Hematopoietic multipotent progenitor cell treated with erythropoietin and hydrocortisone succinate and interleukin-3 and kit ligand, for 4 days (in vitro differentiated cells): Measurements from ENCODE around the gene UBE2H.

Experiments used
- DNase-seq: peaks from one replicate; pipeline ENCODE4 v3.0.0-alpha.2; 2015

Gene UBE2H

DNA sequence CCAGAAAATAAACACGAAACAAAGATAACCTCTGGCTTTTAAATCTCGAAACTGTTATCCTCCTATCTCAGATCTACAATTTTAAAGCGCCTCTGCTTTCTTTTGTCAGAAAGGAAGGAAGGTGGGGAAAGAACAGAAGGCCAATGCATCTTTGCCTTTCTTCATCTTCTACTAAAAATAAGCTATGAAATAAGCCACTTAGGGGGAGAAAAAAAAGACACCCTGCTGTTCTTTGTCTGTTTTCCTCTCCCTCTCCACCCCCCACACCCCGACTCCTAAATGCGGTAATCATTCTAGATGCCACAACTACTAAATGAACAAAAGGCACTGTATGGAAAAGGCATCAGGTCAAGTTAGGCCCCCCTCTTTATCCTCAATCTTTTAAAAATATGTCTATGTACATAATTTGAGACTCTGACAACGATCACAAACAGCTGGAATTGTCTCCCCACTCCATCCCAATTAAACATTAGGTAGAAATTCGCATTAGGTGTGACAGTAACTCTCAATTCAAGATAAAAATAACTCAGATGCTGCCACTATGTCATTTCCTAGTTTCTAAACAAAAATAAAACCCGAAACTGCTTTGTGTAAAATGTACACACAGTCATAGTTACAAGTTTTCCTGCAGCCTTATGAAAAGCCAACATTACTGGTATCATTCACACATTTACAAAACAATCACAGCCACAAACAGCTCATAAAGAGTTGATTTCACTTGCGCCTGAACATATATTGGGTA, 2.4 kb downstream of the UBE2H start:
- no peak for DNase-seq

DNA sequence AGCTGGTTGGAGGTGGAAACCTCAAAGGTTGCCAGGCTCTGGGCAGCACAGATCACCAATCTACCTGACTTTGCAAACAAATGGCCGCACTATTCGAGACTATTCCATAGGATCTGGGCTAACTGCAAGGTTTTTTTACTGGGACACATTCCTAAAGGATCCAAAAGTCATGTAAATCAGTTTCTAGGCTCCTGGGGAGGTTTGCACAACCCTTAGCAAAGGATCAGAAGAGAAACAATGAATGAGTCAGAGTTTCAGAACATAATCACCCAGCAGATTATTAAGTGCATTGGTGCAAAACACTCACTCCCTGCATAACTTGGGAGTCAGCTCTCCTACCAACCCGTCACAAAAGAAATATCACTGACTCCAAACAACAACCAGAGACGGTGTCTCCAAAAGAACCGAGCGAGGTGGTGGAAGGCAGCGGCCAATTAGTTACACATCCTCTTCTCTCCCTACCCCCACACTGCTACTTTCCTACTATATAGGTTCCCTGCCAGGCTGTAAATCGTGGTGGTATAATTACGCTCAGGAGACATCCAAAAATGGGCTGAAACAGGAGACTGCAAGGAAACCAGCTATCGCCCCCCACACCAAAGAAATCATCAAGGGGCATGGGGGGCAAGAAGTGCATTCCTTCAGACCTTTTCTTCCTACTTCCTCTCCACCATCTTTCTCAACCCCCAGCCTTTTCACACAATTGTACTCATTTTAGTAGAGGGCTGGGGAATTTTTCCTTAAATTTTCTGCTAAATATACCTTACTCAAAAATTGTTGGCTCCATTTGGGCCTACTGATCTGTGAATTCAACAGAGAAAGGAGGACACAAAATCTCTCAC, 3.2 kb downstream of the UBE2H start:
- DNase-seq = peak; percentile 19

DNA sequence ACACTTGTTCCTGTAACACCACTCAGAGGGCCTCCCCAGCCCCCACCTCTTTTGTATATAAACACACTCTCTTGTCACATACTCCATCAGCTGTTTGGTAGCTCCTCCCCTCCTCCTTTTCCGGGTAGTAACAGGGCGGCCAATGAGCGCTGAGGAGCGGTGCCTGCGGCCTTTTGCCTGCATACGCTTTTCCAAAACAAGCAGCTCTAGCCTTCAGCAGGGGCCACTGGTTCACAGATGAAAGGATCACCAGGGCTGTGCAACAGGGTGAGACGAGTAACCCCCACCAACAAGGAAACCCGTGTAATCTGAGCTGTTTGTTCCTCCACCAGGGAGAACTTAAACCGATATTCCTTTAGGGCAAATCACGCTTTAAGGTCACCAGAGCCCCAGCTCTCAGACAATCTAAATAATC, 3.9 kb downstream of the UBE2H start:
- DNase-seq = peak; percentile 94

DNA sequence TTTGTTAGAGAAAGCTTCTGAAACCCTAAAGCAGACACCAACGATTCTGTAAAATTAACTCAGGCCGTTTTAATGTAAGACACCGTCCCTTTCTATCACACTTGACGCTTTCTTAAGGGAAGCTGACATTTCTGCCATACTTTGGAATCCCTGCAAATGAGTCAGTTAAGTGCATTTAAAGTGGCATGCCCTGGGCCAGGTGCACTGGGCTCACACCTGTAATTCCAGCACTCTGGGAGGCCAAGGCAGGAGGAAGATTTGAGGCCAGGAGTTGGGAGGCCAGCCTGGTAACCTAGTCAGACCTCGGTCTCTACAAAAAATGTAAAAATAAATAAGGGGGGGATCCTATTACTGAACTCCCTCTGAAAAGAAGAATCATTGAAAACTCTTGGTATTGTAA, 4.4 kb downstream of the UBE2H start:
- no peak for DNase-seq

DNA sequence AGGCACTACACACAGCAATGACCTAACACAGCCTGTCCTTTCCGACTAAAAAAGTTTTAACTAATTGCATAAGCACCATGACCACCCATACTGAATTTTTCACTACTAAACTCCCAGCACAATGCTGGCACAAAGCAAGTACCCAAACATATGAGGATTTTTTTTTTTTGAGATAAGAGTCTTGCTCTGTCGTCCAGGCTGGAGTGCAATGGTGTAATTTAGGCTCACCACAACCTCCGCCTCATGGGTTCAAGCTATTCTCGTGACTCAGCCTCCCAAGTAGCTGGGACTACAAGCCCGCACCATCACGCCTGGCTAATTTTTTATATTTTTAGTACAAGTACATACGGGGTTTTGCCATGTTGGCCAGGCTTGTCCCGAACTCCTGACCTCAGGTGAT, 5.1 kb downstream of the UBE2H start:
- DNase-seq = no peak

DNA sequence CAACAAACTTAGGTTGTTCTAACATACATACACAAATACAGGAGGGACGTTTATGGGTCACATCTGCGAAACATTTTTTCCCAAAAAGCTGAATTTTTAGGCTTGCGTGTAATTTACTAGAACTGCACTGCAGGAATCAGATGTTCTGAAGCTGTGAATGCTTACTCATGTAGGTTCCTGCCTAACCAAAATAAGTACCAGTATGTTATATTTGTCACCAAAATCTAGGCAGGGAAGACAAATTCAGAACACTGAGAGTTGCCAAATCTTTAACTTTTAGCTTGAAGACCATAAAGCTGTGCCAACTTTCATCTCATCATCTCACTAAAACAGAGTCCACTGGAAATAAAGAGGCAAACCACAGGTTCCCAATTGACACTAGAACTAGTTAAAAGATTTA, 5.7 kb downstream of the UBE2H start:
- DNase-seq = no peak

DNA sequence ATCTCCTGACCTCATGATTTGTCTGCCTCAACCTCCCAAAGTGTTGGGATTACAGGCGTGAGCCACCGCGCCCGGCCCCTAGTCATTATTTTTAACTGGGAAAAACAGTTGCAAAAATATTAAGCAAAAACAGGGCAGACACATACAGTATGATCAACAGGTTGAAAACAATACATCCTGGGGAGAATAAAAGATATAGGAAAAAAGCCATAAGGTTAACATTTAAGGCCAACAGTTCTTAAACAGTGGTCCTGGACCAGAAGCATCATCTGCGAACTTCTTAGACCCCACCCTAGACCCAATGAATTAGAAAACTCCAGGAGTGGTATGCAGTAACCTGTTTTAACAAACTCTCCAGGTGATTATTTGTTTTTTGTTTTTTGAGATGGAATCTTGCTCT, 6.5 kb downstream of the UBE2H start:
- DNase-seq = no peak

DNA sequence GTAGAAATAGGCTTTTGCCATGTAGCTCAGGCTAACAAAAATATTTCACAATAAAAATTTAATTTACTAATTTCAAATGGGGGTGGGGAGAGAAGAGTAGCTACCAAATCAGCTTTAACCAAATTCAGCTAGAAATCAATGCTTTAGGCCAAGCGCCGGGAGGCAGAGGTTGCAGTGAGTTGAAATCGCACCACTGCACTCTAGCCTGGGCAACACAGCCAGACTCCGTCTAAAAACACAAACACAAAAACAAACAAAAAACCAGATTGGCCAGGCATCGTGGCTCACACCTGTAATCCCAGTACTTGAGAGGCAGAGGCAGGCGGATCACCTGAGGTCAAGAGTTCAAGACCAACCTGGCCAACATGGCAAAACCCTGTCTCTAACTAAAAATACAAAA, 9.4 kb downstream of the UBE2H start:
- DNase-seq = no peak

DNA sequence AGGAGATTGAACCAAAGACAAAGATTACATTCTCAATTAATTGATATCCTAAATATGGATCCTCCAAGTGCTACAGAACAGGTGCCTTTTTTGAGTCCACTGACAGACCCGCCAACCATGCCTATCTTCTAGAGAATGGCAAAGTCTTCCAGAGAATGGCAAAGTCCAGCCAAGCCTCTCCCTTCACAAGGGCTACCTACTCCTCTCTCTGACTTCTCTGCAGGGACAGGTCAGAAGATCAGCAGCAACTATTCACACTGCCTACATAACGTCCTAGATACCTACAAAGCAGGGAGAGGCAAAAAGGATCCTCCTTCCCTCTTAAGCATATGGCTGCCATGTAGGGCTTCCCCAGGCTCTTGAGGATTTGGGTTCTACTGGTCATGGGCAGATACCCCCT, 12.4 kb downstream of the UBE2H start:
- DNase-seq = no peak

DNA sequence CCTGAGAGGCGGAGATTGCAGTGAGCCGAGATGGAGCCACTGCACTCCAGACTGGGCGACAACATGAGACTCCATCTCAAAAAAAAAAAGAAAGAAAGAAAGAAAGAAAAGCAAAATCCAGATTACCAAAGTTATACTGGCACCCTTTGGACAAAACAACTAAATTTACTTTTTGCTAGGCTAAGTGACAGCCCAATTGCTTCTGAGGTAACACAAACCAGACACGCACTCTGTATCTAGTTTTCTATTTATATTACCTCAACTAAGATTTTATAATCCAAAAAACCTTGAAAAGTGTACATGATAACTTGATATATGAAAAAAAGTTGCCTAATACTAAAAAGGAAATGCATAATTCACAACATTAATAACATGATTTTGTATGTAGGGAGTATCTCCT, 12.9 kb downstream of the UBE2H start:
- DNase-seq = no peak

DNA sequence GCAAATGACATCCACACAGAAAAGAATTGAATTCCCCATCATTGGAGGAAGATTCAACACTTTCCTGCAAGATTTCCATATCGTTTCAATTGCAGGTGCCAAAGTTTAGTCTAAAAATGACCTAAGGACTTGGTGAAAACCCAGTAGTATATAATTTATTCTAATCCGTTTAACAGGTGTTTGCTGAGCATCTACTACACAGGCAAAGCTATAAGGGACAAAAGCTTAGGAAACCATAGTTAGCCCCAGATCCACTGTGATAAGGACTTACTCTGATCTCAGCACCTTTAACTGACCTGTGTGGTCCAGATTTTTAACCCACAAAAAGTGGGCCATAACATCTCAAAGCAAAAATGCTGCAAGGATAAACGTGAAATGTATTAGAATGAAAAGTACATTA, 19.1 kb downstream of the UBE2H start:
- no peak for DNase-seq

DNA sequence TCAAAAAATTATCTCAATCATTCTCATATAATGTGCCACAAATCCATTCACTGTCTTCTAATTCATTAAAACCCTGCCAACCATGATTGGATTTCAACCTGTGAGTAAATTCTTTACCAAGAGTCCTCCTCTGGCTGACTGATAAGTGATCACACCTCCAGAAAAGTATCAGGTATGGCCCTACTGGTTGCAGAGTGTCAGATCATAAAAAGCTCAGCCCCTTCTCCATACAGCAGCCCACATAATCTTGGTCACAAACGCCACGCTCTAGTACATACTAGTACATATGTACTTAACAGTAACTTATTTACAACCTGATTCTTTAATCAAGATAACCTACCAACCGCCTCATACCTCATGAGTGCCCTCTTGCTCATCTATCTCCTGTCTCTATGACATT, 26.1 kb downstream of the UBE2H start:
- DNase-seq = no peak

DNA sequence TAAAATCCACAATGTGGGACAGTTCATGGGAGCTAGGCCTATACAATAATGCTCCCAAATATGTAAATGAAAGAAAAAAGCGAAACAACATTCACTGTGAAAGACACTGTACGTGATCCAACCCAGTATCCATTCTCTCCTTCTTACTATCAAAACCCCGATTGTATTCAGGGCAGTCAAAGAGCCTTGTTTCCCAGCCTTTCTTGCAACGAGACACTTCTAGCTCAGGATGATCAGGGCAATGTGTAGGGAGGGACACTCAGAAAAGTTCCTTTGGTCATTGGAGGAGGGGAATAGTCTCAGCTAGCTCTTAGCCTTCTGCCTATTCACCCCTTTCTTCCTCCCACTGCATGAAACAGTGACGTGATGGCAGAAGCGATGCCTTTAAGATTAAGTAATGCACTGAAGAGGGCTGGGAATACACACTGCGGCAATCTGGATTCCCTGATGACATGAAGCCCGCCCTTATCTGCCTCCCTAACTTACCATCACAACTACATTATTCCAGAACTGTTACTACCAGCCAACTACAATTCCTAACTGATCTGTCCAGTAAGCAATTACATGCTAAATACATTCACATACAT, 27.3 kb downstream of the UBE2H start:
- DNase-seq = no peak

DNA sequence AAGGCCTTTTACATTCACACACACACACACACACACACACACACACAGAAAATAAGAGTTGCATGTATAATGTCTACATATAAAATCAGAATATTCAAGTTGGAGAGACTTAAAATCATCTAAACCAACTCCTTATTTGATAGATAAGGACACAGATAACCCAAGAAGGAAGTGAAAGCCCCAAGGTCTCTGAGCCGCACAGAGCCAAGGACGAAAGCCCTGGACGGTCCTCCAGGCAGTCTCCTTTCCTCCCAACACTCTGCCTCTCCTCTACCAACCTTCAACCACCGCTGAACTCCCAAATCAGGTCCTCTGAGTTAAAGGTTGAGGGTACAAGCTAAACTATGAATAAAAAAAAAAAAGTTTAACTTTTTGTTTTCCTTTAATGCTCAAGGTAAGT, 28.2 kb downstream of the UBE2H start:
- no peak for DNase-seq

DNA sequence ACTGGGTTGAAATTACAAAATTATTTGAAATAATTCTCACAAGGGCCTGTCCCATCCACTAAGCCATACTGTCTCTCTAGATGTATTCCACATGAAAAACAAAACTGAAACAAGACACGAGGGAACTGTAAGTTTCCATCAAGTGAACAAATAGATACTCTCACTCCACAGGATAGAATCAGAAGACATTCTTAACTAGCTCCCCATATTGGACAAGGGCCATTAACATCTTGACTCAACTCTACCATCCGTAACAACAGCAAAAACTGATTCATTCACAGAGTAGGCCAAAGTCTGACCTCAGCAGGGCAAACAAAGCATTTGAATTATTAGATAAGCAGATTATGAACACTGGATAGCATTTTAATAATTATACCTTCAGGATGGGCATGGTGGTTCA, 29.1 kb downstream of the UBE2H start:
- DNase-seq = no peak

DNA sequence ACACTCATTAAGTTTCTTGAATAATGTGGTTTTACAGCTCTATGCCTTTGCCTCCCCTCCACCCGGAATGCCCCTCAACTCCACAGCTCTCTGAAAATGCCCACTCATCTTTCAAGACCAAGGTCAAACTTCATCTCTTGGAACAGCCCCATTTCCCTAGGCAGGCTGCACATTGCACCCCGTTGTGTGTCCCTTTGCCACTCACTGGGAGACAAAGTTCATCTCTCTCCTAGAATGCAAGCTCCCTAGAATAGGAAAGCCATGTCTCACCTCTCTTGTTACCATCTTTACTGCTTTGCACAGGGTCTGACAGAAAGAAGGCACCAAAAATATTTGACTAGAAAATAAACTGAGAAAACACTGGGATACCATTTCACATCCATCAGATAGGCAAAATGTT, 33.3 kb downstream of the UBE2H start:
- DNase-seq = no peak

DNA sequence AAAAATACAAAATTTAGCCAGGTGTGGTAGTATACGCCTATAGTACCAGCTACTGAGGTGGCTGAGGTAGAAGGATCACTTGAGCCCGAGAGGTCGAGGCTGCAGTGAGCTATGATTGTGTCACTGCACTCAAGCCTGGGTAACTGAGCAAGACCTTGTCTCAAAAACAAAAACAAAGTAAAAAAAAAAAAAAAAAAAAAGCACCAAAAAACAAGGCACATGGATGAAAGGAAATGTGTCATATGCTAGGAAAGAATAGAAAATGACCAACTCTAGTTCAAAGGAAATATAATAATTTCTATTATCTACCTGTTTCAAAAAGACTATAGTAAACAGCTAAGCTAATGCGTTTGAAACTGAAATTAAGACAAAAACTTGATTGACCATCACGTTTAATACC, 33.8 kb downstream of the UBE2H start:
- no peak for DNase-seq

DNA sequence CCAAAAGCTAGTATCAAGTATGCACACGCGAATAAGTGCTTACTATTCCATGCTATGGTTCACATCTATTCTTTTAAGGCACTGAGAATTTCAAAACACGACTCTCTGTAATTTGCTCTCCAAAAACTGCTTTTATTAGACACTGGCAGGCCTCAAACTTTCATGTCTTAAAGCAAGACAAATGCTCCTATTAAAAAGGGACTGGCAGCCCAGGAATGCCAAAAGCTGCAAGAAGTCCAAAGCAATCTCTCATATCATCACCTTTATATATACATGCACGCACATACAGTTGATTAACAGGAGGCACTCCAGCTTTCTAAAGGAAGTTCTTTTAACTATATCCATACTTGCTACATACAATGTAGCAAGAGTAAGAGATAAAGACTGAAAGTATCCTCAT, 34.8 kb downstream of the UBE2H start:
- DNase-seq = no peak

DNA sequence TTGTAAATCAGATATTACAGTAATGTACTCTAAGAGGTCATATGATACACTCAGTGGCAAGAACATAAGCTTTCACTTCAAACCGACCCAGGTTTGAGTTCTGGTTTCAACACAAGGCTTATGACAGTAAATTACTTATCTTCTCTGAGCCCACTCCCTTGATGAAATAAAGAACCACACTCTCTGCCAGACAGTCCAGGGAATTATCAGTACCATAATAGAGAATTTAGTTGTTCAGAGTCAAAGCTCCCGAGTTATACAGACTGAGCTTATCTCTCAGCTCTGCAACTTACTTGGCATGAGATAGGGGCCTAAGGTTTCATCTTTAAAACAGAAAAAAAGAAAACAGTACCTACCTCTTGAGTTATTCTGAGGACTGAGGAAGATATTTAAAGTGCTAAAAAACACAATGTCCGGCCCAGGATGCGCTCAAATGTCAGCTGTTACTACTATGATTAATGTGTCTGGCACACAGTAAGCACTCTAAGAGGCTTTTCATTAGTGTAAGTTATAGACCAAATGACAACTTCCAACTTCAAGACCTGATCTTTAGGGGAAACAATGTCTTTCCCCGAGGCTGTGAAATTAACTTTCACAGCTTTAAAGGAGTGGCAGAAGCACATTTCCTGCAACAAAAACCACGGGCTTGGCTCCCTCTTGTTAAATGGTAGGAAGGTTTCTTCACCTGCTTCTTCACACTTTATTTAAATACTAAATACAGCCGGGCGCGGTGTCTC, 38.1 kb downstream of the UBE2H start:
- DNase-seq = peak; percentile 38

DNA sequence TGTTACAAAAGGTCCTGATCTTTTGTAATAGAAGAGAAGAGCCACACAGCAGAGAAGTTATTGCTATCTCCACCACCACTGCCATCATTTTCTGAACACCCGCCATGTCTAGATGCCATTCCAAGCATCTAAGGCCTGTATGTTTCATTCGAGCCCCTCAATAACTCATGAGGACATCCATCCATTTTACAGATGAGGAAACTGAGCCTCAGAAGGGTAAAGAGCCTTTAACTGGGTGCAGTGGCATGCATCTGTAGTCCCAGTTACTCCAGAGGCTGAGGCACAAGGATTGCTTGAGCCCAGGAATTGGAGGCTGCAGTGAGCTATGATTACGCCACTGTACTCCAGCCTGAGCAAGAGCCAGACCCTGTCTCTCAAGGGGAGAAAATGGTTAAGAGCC, 39.3 kb downstream of the UBE2H start:
- no peak for DNase-seq

DNA sequence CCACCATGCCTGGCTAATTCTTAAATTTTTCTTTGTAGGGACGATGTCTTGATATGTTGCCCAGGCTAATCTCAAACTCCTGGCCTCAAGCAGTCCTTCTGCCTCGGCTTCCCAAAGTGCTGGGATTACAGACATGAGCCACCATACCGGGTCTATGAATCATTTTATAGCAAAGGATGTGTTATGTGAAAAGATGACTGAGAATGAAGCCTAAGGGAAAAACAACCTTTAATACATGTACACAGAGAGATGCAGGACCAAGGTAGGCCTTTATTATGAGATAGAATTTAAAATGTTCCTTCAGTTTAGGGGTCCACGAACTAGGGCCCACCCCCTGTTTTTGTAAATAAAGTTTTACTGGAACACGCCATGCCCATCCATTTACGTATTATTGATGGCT, 41.0 kb downstream of the UBE2H start:
- DNase-seq = no peak

DNA sequence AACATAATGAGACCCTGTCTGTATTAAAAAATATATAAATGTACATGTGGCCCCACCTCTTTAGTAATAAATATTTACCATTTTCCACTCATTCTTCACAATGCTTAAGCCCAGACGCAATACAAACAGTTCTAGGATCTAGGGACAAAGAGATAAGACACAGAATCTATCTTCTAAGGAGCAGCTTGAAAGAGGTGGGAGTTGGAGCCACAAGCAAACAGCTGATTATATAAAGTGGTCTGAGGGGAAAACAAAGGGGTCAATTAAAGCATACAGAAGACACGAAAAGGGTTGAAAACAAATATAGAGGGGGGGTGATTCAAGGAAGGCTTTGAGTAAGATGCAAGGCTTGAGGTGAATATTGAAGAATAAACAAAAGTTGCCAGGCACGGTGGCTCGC, 43.1 kb downstream of the UBE2H start:
- DNase-seq = no peak

DNA sequence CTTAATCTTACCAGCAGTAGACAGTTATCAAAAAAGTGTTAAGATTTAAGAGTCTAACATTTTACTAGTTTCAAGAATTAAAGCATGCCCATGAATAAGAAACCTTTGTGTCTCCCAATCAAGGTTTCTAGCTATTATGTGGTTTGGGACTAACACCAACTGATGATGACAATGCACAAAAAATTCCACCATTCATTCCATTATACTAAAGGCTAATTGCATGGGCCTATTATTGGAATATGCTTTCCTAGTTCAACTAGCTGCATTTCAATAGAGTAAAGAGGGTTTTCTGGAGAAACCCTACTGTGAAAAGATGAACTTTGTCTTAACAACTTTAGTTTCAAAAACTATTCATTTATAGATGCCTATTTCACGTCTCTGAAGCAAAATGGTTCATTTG, 44.6 kb downstream of the UBE2H start:
- DNase-seq = peak; percentile 20
